HepG2 (cell line): ENCODE measurements around the gene TRAK1. TPM values are rescaled to one million over a fixed set of nuclear protein-coding genes. Genes with fewer than 3 reads are reported as not detected.

Experiments used
- BCL3 ChIP-seq: sonication (generic); formaldehyde crosslinking; IDR thresholded peaks from 2 replicates; pipeline ENCODE4 v1.5.1; 2020; ENCODE audit warnings: mild to moderate bottlenecking, missing genetic modification reagents, moderate library complexity
- ELF1 ChIP-seq: sonication (generic); formaldehyde crosslinking; IDR thresholded peaks from 2 replicates; pipeline ENCODE4 v1.4.0; 2020; ENCODE audit warnings: missing genetic modification reagents
- FOSL2 ChIP-seq: sonication (generic); formaldehyde crosslinking; IDR thresholded peaks from 2 replicates; pipeline ENCODE4 v1.4.0; 2020; ENCODE audit warnings: missing genetic modification reagents
- GATAD2A ChIP-seq: IDR thresholded peaks from 2 replicates; pipeline ENCODE4 v1.6.1; 2016
- HINFP ChIP-seq: sonication (generic); formaldehyde crosslinking; IDR thresholded peaks from 2 replicates; pipeline ENCODE4 v1.4.0; 2020; ENCODE audit warnings: low read depth, mild to moderate bottlenecking, missing genetic modification reagents
- HMGA1 ChIP-seq: sonication (generic); formaldehyde crosslinking; conservative IDR thresholded peaks from 2 replicates; pipeline ENCODE4 v1.4.0; 2020; ENCODE audit warnings: missing genetic modification reagents
- JDP2 ChIP-seq: sonication (generic); formaldehyde crosslinking; IDR thresholded peaks from 2 replicates; pipeline ENCODE4 v1.8.1; 2022; ENCODE audit warnings: missing genetic modification reagents, borderline replicate concordance
- KAT7 ChIP-seq: IDR thresholded peaks from 2 replicates; pipeline ENCODE4 v1.6.1; 2018; ENCODE audit warnings: borderline replicate concordance, missing compliant biosample characterization
- MXI1 ChIP-seq: IDR thresholded peaks from 3 replicates; pipeline ENCODE4 v1.6.1; 2012; ENCODE audit warnings: low read depth, low read length, inconsistent platforms, borderline replicate concordance
- RBAK ChIP-seq: sonication (generic); formaldehyde crosslinking; IDR thresholded peaks from 2 replicates; pipeline ENCODE4 v1.5.1; 2020; ENCODE audit warnings: mild to moderate bottlenecking, missing genetic modification reagents
- SALL1 ChIP-seq: sonication (generic); formaldehyde crosslinking; IDR thresholded peaks from 2 replicates; pipeline ENCODE4 v1.8.0; 2022; ENCODE audit warnings: mild to moderate bottlenecking, missing genetic modification reagents
- SALL2 ChIP-seq: sonication (generic); formaldehyde crosslinking; IDR thresholded peaks from 2 replicates; pipeline ENCODE4 v1.8.1; 2023; ENCODE audit warnings: mild to moderate bottlenecking, missing genetic modification reagents, inconsistent platforms
- SAP130 ChIP-seq: IDR thresholded peaks from 2 replicates; pipeline ENCODE4 v1.6.1; 2016; ENCODE audit warnings: low read depth
- TAF1 ChIP-seq: sonication (generic); formaldehyde crosslinking; IDR thresholded peaks from 2 replicates; pipeline ENCODE4 v1.4.0; 2020; ENCODE audit warnings: missing genetic modification reagents
- TEAD3 ChIP-seq: optimal IDR thresholded peaks from 2 replicates; pipeline ENCODE3; 2016; ENCODE audit warnings: borderline replicate concordance
- ZBTB33 ChIP-seq: sonication (generic); formaldehyde crosslinking; IDR thresholded peaks from 2 replicates; pipeline ENCODE4 v1.4.0; 2020; ENCODE audit warnings: missing genetic modification reagents
- ZBTB38 ChIP-seq: sonication (generic); formaldehyde crosslinking; IDR thresholded peaks from 2 replicates; pipeline ENCODE4 v1.5.1; 2020; ENCODE audit warnings: mild to moderate bottlenecking, missing genetic modification reagents
- ZNF275 ChIP-seq: sonication (generic); formaldehyde crosslinking; IDR thresholded peaks from 2 replicates; pipeline ENCODE4 v1.8.0; 2022; ENCODE audit warnings: missing genetic modification reagents, mild to moderate bottlenecking, inconsistent platforms, borderline replicate concordance
- ZNF3 ChIP-seq: IDR thresholded peaks from 2 replicates; pipeline ENCODE4 v1.7.0; 2017; ENCODE audit warnings: inconsistent platforms
- ZNF446 ChIP-seq: sonication (generic); formaldehyde crosslinking; IDR thresholded peaks from 2 replicates; pipeline ENCODE4 v1.5.0; 2020; ENCODE audit warnings: mild to moderate bottlenecking, missing genetic modification reagents
- ZNF556 ChIP-seq: sonication (generic); formaldehyde crosslinking; IDR thresholded peaks from 2 replicates; pipeline ENCODE4 v1.4.0; 2020; ENCODE audit warnings: mild to moderate bottlenecking, missing genetic modification reagents, borderline replicate concordance
- ZNF619 ChIP-seq: sonication (generic); formaldehyde crosslinking; IDR thresholded peaks from 2 replicates; pipeline ENCODE4 v1.4.0; 2020; ENCODE audit warnings: mild to moderate bottlenecking, missing genetic modification reagents
- ZNF644 ChIP-seq: IDR thresholded peaks from 2 replicates; pipeline ENCODE4 v1.6.1; 2016; ENCODE audit warnings: low read depth
- ZNF703 ChIP-seq: sonication (generic); formaldehyde crosslinking; IDR thresholded peaks from 2 replicates; pipeline ENCODE4 v1.5.1; 2020; ENCODE audit warnings: missing genetic modification reagents, mild to moderate bottlenecking, moderate library complexity, borderline replicate concordance
- ZNF746 ChIP-seq: sonication (generic); formaldehyde crosslinking; IDR thresholded peaks from 2 replicates; pipeline ENCODE4 v1.8.0; 2022; ENCODE audit warnings: mild to moderate bottlenecking, missing genetic modification reagents
- polyA plus RNA-seq, 8 experiments: library from polyadenylated mRNA; depleted of rRNA in 3 of 8; stranded (reverse) in 7 of 8; unstranded in 1 of 8; fragments of >200 nt; fragmentation: Illumina TruSeq in 4 of 8; extraction: Trizol in 4 of 8; gene quantifications; 2 replicates each; pipeline versions ENCODE4 v1.2.1 to v1.2.3, GENCODE V29; 2011 to 2016; ENCODE audit warnings: low read depth in 4 of 8, missing spikeins in 1 of 8, mixed read lengths in 1 of 8; ENCODE audit not compliant: insufficient read depth in 1 of 8
- total RNA-seq, 5 experiments: library from RNA; depleted of rRNA; stranded (reverse); fragments of >200 nt; fragmentation: Illumina TruSeq; extraction: Trizol; gene quantifications; 2 replicates each; pipeline ENCODE4 v1.2.3, GENCODE V29; 2016; ENCODE audit warnings: low read depth in 1 of 5

TRAK1 gene
- total and polyA plus RNA-seq, 2 of the 13 experiments (the other 11 are each of a cell fraction or from before 2014, with no cell fraction given): 20.5 to 46.6 TPM

- TF ChIP-seq ZNF275: no peak
- no peak for TF ChIP-seq HINFP (CRISPR knock-in tag)
- no peak for TF ChIP-seq BCL3
- no peak for TF ChIP-seq ZNF644 (CRISPR knock-in tag)
- no peak for TF ChIP-seq RBAK
- 0 out of 2 replicates have a peak, but pooled peaks have one; percentile 56 for TF ChIP-seq ZNF446 (CRISPR knock-in tag)
- no peak for TF ChIP-seq ZNF703 (CRISPR knock-in tag)
- 0 out of 2 replicates have a peak, but pooled peaks have one; percentile 4 for TF ChIP-seq KAT7
- TF ChIP-seq ZBTB38 (CRISPR knock-in tag): peak; percentile 90; the same call in 1 of the 2 replicates
- TF ChIP-seq ZNF556 (CRISPR knock-in tag): no peak
- TF ChIP-seq JDP2 (CRISPR knock-in tag): no peak
- TF ChIP-seq TEAD3 (CRISPR knock-in tag): peak; percentile 53
- 0 out of 2 replicates have a peak, but pooled peaks have one; percentile 26 for TF ChIP-seq ZNF746 (CRISPR knock-in tag)
- TF ChIP-seq FOSL2: peak; percentile 77
- TF ChIP-seq ZNF3: no peak
- no peak for TF ChIP-seq SALL2 (CRISPR knock-in tag)
- no peak for TF ChIP-seq TAF1 (CRISPR knock-in tag)
- peak; percentile 33; the same call in 1 of the 2 replicates for TF ChIP-seq SALL1 (CRISPR knock-in tag)
- no peak for TF ChIP-seq ZNF619
- TF ChIP-seq SAP130 (CRISPR knock-in tag): no peak
- 0 out of 2 replicates have a peak, but pooled peaks have one; percentile 4 for TF ChIP-seq GATAD2A (CRISPR knock-in tag)
- TF ChIP-seq ZBTB33 (CRISPR knock-in tag): peak; percentile 31; the same call in 1 of the 2 replicates
- 0 out of 2 replicates have a peak, but pooled peaks have one; percentile 2 for TF ChIP-seq ELF1 (CRISPR knock-in tag)
- peak; percentile 40; the same call in 1 of the 3 replicates for TF ChIP-seq MXI1
- TF ChIP-seq HMGA1: no peak
These were observed 38.1 kb downstream of the TRAK1 start (continued) for GRCh38 chr3:42129014-42129953.
